ENCODE results near the gene RPL18A. TPM values are rescaled to one million over a fixed set of nuclear protein-coding genes. Genes with fewer than 3 reads are reported as not detected.

The RPL18A gene
- total and polyA plus RNA-seq, 4 donors = 639 to 1,987 (median 1,843) TPM

- peak; percentile 51 to 74 (median 70) for DNase-seq
- TF ChIP-seq CTCF (IDR thresholded peaks at IDR 0.05; ENCODE audit: control extremely low read depth, extremely low read depth) = no peak
These were observed 30.0 kb downstream of the RPL18A start for GRCh38 chr19:17889609-17890214.

GRCh38 chr19:17893766-17894165 is 34.1 kb downstream of the RPL18A start:
- no peak overlapping the region for H3K4me3 ChIP-seq
- H3K9me3 ChIP-seq (ENCODE audit: control insufficient read depth in 4 of 4, insufficient read depth in 3 of 4, low read length in 3 of 4) = peaks cover 0 to 11% (median 0%) of the 10 kb centered on the region in 4 donors
- no peaks in the 10 kb centered on the region for H3K27me3 ChIP-seq (ENCODE audit: control insufficient read depth in 3 of 3, insufficient read depth in 3 of 3, low read length in 2 of 3)
- DNase-seq (no peak), ATAC-seq (ENCODE audit: insufficient read depth, low FRiP score) (no peak)
- no peak overlapping the region for H3K27ac ChIP-seq (ENCODE audit: low read depth in 1 of 2, low read length in 1 of 2)
- no peak overlapping the region for H3K9ac ChIP-seq (ENCODE audit: insufficient read depth in 1 of 2, low read length in 2 of 2)
- no peak for TF ChIP-seq CTCF (IDR thresholded peaks at IDR 0.05; ENCODE audit: control extremely low read depth, extremely low read depth)
- H3K36me3 ChIP-seq (ENCODE audit: control insufficient read depth in 4 of 4, insufficient read depth in 4 of 4, low read length in 4 of 4) = no peaks in the 10 kb centered on the region
- H3K4me1 ChIP-seq (ENCODE audit: control insufficient read depth in 5 of 5, insufficient read depth in 5 of 5, low read length in 5 of 5) = no peaks in the 10 kb centered on the region
- WGBS, 2 donors = 81 to 88% methylated on average over 9 of the region's 9 CpGs

More at GRCh38 chr19:17889609-17890214, 30.0 kb downstream of the RPL18A start:
- Histone ChIP-seq H3K4me3 (no peak overlapping the region), H3K36me3 (ENCODE audit: control insufficient read depth in 4 of 4, insufficient read depth in 4 of 4, low read length in 4 of 4) (no peaks in the 10 kb centered on the region), H3K27ac (ENCODE audit: low read depth in 1 of 2, low read length in 1 of 2) (no peak overlapping the region), H3K4me1 (ENCODE audit: control insufficient read depth in 5 of 5, insufficient read depth in 5 of 5, low read length in 5 of 5) (no peaks in the 10 kb centered on the region), H3K9ac (ENCODE audit: insufficient read depth in 1 of 2, low read length in 2 of 2) (no peak overlapping the region), H3K27me3 (ENCODE audit: control insufficient read depth in 3 of 3, insufficient read depth in 3 of 3, low read length in 2 of 3) (no peaks in the 10 kb centered on the region), H3K9me3 (ENCODE audit: control insufficient read depth in 4 of 4, insufficient read depth in 3 of 4, low read length in 3 of 4) (peaks cover 0 to 15% (median 0%) of the 10 kb centered on the region in 4 donors)
- ATAC-seq (ENCODE audit: insufficient read depth, low FRiP score) = no peak
- 40 to 60% methylated on average over 18 of the region's 18 CpGs for WGBS, 2 donors

- Histone ChIP-seq H3K36me3 (ENCODE audit: control insufficient read depth in 4 of 4, insufficient read depth in 4 of 4, low read length in 4 of 4) (no peaks in the 10 kb centered on the region), H3K4me3 (no peak overlapping the region), H3K27me3 (ENCODE audit: control insufficient read depth in 3 of 3, insufficient read depth in 3 of 3, low read length in 2 of 3) (no peaks in the 10 kb centered on the region), H3K9me3 (ENCODE audit: control insufficient read depth in 4 of 4, insufficient read depth in 3 of 4, low read length in 3 of 4) (peaks cover 0 to under 1% (median 0%) of the 10 kb centered on the region in 4 donors), H3K27ac (ENCODE audit: low read depth in 1 of 2, low read length in 1 of 2) (no peak overlapping the region), H3K9ac (ENCODE audit: insufficient read depth in 1 of 2, low read length in 2 of 2) (no peak overlapping the region), H3K4me1 (ENCODE audit: control insufficient read depth in 5 of 5, insufficient read depth in 5 of 5, low read length in 5 of 5) (peaks cover 0 to 1% (median 0%) of the 10 kb centered on the region in 5 donors)
- ATAC-seq (ENCODE audit: insufficient read depth, low FRiP score) (no peak), DNase-seq (no peak)
- 63 to 83% methylated on average over 6 of the region's 6 CpGs for WGBS, 2 donors
- no peak for TF ChIP-seq CTCF (IDR thresholded peaks at IDR 0.05; ENCODE audit: control extremely low read depth, extremely low read depth)
These were observed 43.0 kb downstream of the RPL18A start for GRCh38 chr19:17902701-17903100.

GRCh38 chr19:17908244-17908643 is 48.5 kb downstream of the RPL18A start:
- no peaks in the 10 kb centered on the region for H3K27me3 ChIP-seq (ENCODE audit: control insufficient read depth in 3 of 3, insufficient read depth in 3 of 3, low read length in 2 of 3)
- H3K9me3 ChIP-seq (ENCODE audit: control insufficient read depth in 4 of 4, insufficient read depth in 3 of 4, low read length in 3 of 4) = peaks cover 0 to 9% (median 5%) of the 10 kb centered on the region in 4 donors
- no peaks in the 10 kb centered on the region for H3K4me1 ChIP-seq (ENCODE audit: control insufficient read depth in 5 of 5, insufficient read depth in 5 of 5, low read length in 5 of 5)
- DNase-seq (no peak), ATAC-seq (ENCODE audit: insufficient read depth, low FRiP score) (no peak)
- H3K36me3 ChIP-seq (ENCODE audit: control insufficient read depth in 4 of 4, insufficient read depth in 4 of 4, low read length in 4 of 4) = no peaks in the 10 kb centered on the region
- no peak for TF ChIP-seq CTCF (IDR thresholded peaks at IDR 0.05; ENCODE audit: control extremely low read depth, extremely low read depth)
- WGBS, 2 donors = 91% methylated on average over 3 of the region's 3 CpGs
- no peak overlapping the region for H3K9ac ChIP-seq (ENCODE audit: insufficient read depth in 1 of 2, low read length in 2 of 2)
- no peak overlapping the region for H3K27ac ChIP-seq (ENCODE audit: low read depth in 1 of 2, low read length in 1 of 2)
- H3K4me3 ChIP-seq = no peak overlapping the region
